OCI-LY7 (cell line): ENCODE data around the gene OPCML. TPM values are rescaled to one million over a fixed set of nuclear protein-coding genes. Genes with fewer than 3 reads are reported as not detected.

Experiments used
- BruUV-seq: library from RNA; stranded (reverse); fragments of 400-500 nt; replicated peaks from 2 replicates; lab custom pipeline; 2021; lab: Mats Ljungman, UMichigan
- CTCF ChIA-PET: fragments of 300-600 bp; sonication (Branson Sonifier 250); formaldehyde crosslinking; loops from one replicate; lab custom pipeline; 2022; ENCODE audit warnings: antibody characterized with exemption; ENCODE audit not compliant: unreplicated experiment; lab: Charles Lee
- POLR2A ChIA-PET: fragments of 300-600 bp; sonication (Branson Sonifier 250); formaldehyde crosslinking; loops from one replicate; lab custom pipeline; 2022; ENCODE audit warnings: antibody characterized with exemption; lab: Charles Lee
- DNase-seq: peaks from one replicate; pipeline ENCODE4 v3.0.0-alpha.2; 2015; ENCODE audit warnings: low spot score
- H2AFZ ChIP-seq: fragments of 200-600 bp; sonication (generic), shearing (Covaris generic); 2 replicates; pipeline ENCODE4 v1.6.1; 2014; ENCODE audit warnings: mild to moderate bottlenecking, antibody characterized with exemption, low read length, moderate library complexity
- H3K27ac ChIP-seq: fragments of 200-600 bp; sonication (generic); 2 replicates; pipeline ENCODE4 v1.5.1; 2014; ENCODE audit warnings: mixed run types, low read depth, mild to moderate bottlenecking, moderate library complexity, low read length, inconsistent platforms; ENCODE audit not compliant: poor library complexity, severe bottlenecking
- H3K36me3 ChIP-seq: fragments of 200-600 bp; sonication (generic); 2 replicates; pipeline ENCODE4 v1.6.1; 2014; ENCODE audit warnings: mild to moderate bottlenecking, antibody characterized with exemption, low read length, moderate library complexity, mixed read lengths; ENCODE audit not compliant: insufficient read depth
- H3K4me1 ChIP-seq: fragments of 200-600 bp; sonication (generic); 2 replicates; pipeline ENCODE4 v1.5.1; 2014; ENCODE audit warnings: mild to moderate bottlenecking, low read length; ENCODE audit not compliant: insufficient read depth, poor library complexity, severe bottlenecking
- H3K4me2 ChIP-seq: fragments of 200-600 bp; sonication (generic); 2 replicates; pipeline ENCODE4 v1.6.1; 2014; ENCODE audit warnings: mild to moderate bottlenecking, low read length
- H3K4me3 ChIP-seq: fragments of 200-600 bp; sonication (generic); 2 replicates; pipeline ENCODE4 v1.5.1; 2014; ENCODE audit warnings: mild to moderate bottlenecking, low read depth, low read length; ENCODE audit not compliant: poor library complexity, severe bottlenecking
- H3K79me2 ChIP-seq: fragments of 200-600 bp; sonication (generic); 2 replicates; pipeline ENCODE4 v1.6.1; 2016; ENCODE audit warnings: low read depth, mild to moderate bottlenecking, low read length, moderate library complexity, mixed read lengths; ENCODE audit not compliant: insufficient read depth
- H3K9me2 ChIP-seq: fragments of 200-600 bp; sonication (generic); 2 replicates; pipeline ENCODE4 v1.6.1; 2016; ENCODE audit warnings: mild to moderate bottlenecking, low read length, mixed read lengths; ENCODE audit not compliant: insufficient read depth
- H3K9me3 ChIP-seq: fragments of 200-600 bp; sonication (generic); 2 replicates; pipeline ENCODE4 v1.6.1; 2014; ENCODE audit warnings: mild to moderate bottlenecking, mixed run types, low read length, mixed read lengths
- H4K20me1 ChIP-seq: fragments of 200-600 bp; sonication (generic); 2 replicates; pipeline ENCODE4 v1.6.1; 2014; ENCODE audit warnings: mild to moderate bottlenecking, antibody characterized with exemption, low read length, moderate library complexity, mixed read lengths; ENCODE audit not compliant: insufficient read depth
- EZH2phosphoT487 ChIP-seq: fragments of 200-600 bp; sonication (generic); IDR thresholded peaks from 2 replicates; pipeline ENCODE4 v1.6.1; 2018; ENCODE audit warnings: low read depth, borderline replicate concordance, mild to moderate bottlenecking, mixed run types, antibody characterized with exemption, low read length, moderate library complexity, mixed read lengths
- intact Hi-C: fragments of 100-400 bp; cut with micrococcal nuclease; formaldehyde crosslinking; loops from one replicate; pipeline ENCODE4 v1.10.0; 2022; ENCODE audit not compliant: unreplicated experiment
- total RNA-seq, 2 experiments: library from RNA; depleted of rRNA in 1 of 2; stranded (reverse); fragments of >200 nt in 1 of 2; shearing (Covaris generic) in 1 of 2; gene quantifications; 2 replicates each; pipeline ENCODE4 v1.2.3, GENCODE V29; 2014 to 2022
- TF ChIP-seq, protein P1 (sequence below): fragments of 200-600 bp; sonication (generic); conservative IDR thresholded peaks from 2 replicates; pipeline ENCODE4 v1.5.1; 2014; ENCODE audit warnings: mild to moderate bottlenecking, antibody characterized with exemption, low read length, moderate library complexity, mixed read lengths

Gene OPCML
- total RNA-seq, 2 experiments from 2014 or later, result not detected

DNA sequence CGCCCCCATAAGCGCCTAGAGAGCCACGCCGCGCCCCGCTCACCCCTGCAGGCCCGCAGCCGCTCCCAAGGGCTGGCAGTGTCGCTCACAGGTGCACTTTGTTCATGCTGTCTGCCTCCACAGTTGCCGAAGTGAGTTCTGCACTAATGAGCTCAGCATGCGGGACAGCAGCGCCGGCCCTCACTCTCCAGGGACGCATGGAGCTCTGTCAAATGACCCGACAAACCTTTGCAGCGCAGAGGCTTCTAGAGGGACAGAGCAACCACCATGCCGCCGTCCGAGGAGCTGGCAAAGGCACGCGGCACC lies 170.7 kb downstream of the OPCML start:
- H3K4me2 ChIP-seq, result no peak overlapping the region
- ChIA-PET CTCF (no interaction called here), POLR2A (no interaction called here)
- H3K4me3 ChIP-seq, result no peak overlapping the region
- no peak for DNase-seq
- TF ChIP-seq, protein P1, sequence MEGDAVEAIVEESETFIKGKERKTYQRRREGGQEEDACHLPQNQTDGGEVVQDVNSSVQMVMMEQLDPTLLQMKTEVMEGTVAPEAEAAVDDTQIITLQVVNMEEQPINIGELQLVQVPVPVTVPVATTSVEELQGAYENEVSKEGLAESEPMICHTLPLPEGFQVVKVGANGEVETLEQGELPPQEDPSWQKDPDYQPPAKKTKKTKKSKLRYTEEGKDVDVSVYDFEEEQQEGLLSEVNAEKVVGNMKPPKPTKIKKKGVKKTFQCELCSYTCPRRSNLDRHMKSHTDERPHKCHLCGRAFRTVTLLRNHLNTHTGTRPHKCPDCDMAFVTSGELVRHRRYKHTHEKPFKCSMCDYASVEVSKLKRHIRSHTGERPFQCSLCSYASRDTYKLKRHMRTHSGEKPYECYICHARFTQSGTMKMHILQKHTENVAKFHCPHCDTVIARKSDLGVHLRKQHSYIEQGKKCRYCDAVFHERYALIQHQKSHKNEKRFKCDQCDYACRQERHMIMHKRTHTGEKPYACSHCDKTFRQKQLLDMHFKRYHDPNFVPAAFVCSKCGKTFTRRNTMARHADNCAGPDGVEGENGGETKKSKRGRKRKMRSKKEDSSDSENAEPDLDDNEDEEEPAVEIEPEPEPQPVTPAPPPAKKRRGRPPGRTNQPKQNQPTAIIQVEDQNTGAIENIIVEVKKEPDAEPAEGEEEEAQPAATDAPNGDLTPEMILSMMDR, result no peak
- TF ChIP-seq EZH2phosphoT487, result no peak
- no peak overlapping the region for H3K27ac ChIP-seq
- intact Hi-C loops, result no loop called here
- H3K36me3 ChIP-seq, result no peaks in the 10 kb centered on the region
- H3K79me2 ChIP-seq, result no peaks in the 10 kb centered on the region
- BruUV-seq, result no TSS peak
- H3K4me1 ChIP-seq, result no peaks in the 10 kb centered on the region
- no peaks in the 10 kb centered on the region for H4K20me1 ChIP-seq
- no peak overlapping the region for H2AFZ ChIP-seq
- no peaks in the 10 kb centered on the region for H3K9me2 ChIP-seq
- no peaks in the 10 kb centered on the region for H3K9me3 ChIP-seq

DNA sequence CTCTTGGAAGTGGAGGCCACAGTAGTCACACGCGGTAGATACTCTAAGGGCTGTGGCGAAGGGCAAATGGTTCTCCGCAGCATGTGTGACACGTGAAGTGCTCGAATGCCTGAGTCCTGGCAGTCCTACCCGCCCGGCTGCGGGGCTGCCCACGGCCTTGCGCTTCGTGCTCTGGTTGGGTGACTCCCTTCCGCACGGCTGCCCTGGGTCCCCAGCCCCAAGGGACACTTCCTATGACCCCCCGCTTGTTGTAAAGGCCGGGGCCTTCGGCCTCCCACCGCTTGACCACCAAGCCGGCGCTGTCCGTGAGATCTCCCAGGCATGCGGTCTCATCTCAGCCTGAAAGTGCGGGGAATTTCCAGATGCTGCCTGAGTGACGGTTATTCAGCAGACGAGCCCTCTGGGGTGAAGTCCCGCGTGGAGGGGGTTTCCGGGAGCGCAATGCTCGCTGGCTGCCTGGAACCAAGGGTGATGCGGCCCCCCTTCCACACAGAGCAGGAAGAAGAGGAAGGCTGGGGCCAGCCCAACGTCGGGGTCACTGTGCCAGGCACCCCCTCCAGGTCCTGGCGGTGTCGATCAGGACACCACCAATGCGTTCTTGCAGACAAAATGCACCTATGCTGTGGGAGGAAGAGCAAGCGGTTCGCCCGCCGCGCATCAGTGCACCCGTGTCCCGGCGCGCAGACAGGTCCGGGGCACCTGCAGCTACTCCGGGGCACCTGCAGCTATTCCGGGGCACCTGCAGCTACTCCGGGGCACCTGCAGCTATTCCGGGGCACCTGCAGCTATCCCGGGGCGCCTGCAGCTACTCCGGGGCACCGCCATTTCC lies 171.2 kb downstream of the OPCML start:
- no TSS peak for BruUV-seq
- no peaks in the 10 kb centered on the region for H3K9me2 ChIP-seq
- ChIA-PET CTCF (no interaction called here), POLR2A (no interaction called here)
- no peak overlapping the region for H2AFZ ChIP-seq
- no peak overlapping the region for H3K27ac ChIP-seq
- H3K4me3 ChIP-seq, result no peak overlapping the region
- H3K79me2 ChIP-seq, result no peaks in the 10 kb centered on the region
- intact Hi-C loops, result no loop called here
- no peaks in the 10 kb centered on the region for H3K36me3 ChIP-seq
- no peaks in the 10 kb centered on the region for H3K9me3 ChIP-seq
- no peaks in the 10 kb centered on the region for H4K20me1 ChIP-seq
- no peak overlapping the region for H3K4me2 ChIP-seq
- no peaks in the 10 kb centered on the region for H3K4me1 ChIP-seq
- no peak for TF ChIP-seq EZH2phosphoT487
- TF ChIP-seq, protein P1, result no peak
- DNase-seq, result no peak

- no peak overlapping the region for H3K4me2 ChIP-seq
- no peak overlapping the region for H3K4me3 ChIP-seq
- no peak for DNase-seq
- no peak overlapping the region for H2AFZ ChIP-seq
- no peaks in the 10 kb centered on the region for H3K9me3 ChIP-seq
- no peaks in the 10 kb centered on the region for H3K36me3 ChIP-seq
- CTCF ChIA-PET, result no interaction called here
- TF ChIP-seq EZH2phosphoT487, result no peak
- TF ChIP-seq, protein P1, result no peak
- H3K79me2 ChIP-seq, result no peaks in the 10 kb centered on the region
- H3K4me1 ChIP-seq, result no peaks in the 10 kb centered on the region
- no peaks in the 10 kb centered on the region for H3K9me2 ChIP-seq
- BruUV-seq, result no TSS peak
- H3K27ac ChIP-seq, result no peak overlapping the region
- POLR2A ChIA-PET, result interaction anchor here (1.0 kb wide), 1 partner anchor 14 kb away, joined by 4 read pairs; no protein-coding TSS in a partner anchor
- intact Hi-C loops, result no loop called here
- H4K20me1 ChIP-seq, result no peaks in the 10 kb centered on the region
Observed at GRCh38 chr11:133355095-133355494, 177.2 kb downstream of the OPCML start.
